ENCODE measurements around the gene TRIM63. TPM values are rescaled to one million over a fixed set of nuclear protein-coding genes. Genes with fewer than 3 reads are reported as not detected.

Gene TRIM63
- total and polyA plus RNA-seq, 2 donors (not counting 3 experiments of a cell fraction or from before 2014, with no cell fraction given), result not detected

DNA sequence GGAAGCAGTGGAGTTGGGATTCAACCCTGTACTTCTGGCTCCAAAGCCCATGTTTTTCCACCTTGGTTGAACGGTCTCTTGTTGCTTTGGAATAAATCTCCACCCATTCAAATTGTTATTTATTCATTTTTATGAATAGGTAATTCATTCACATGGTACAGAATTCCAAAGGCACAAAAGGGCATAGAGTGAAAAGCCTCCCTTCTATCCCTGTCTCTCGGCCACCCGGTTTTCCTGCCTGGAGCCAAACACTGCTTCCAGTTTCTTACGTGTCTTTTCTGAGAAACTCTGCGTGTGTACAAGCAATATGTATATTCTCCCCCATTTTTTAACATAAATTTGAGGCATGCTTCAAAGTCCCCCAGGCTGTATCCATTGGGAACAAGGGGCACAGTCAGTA, 41.9 kb downstream of the TRIM63 start:
- no peaks in the 10 kb centered on the region for H3K36me3 ChIP-seq (ENCODE audit: control insufficient read depth in 2 of 2, extremely low read depth in 1 of 2, insufficient read depth in 2 of 2, low read length in 2 of 2)
- H2AFZ ChIP-seq (ENCODE audit: low read depth, low read length), result no peak overlapping the region
- ChIA-PET CTCF (no interaction called here), POLR2A (no interaction called here)
- no peaks in the 10 kb centered on the region for H3K79me2 ChIP-seq (ENCODE audit: control insufficient read depth, insufficient read depth, low read length)
- no peaks in the 10 kb centered on the region for H3K9me3 ChIP-seq (replicated peaks; ENCODE audit: control insufficient read depth, insufficient read depth, low read length)
- no peak overlapping the region for H3K4me2 ChIP-seq (ENCODE audit: insufficient read depth, low read length)
- intact Hi-C loops (cut with micrococcal nuclease) (no loop called here), dilution Hi-C loops (cut with MboI; ENCODE audit: extremely low pct_ligation_motif_present, low sequenced_read_pairs) (no loop called here)
- no peaks in the 10 kb centered on the region for H4K20me1 ChIP-seq (replicated peaks; ENCODE audit: control insufficient read depth, extremely low read depth, insufficient read depth, low read length)
- no peaks in the 10 kb centered on the region for H3K4me1 ChIP-seq (ENCODE audit: control insufficient read depth, extremely low read depth, insufficient read depth, low read length)
- no peak overlapping the region for H3K9ac ChIP-seq (replicated peaks; ENCODE audit: extremely low read depth, insufficient read depth, low read length)
- FAIRE-seq (no peak), DNase-seq (ENCODE audit: low read depth, low spot score) (no peak)
- H3K27me3 ChIP-seq (ENCODE audit: control insufficient read depth in 2 of 2, insufficient read depth in 2 of 2, low read length in 2 of 2), result peaks cover 0 to 4% of the 10 kb centered on the region in 2 experiments
- H3K9me1 ChIP-seq (replicated peaks; ENCODE audit: control insufficient read depth, extremely low read depth, insufficient read depth, low read length), result no peaks in the 10 kb centered on the region
- H3K4me3 ChIP-seq (replicated peaks in 1 of 3; ENCODE audit: insufficient read depth in 1 of 3, low read depth in 1 of 3, low read length in 3 of 3), result no peak overlapping the region
- H3K27ac ChIP-seq (ENCODE audit: insufficient read depth, low read depth, low read length), result no peak overlapping the region
- no TSS peak for BruUV-seq (replicated peaks)
- TF ChIP-seq EZH2 (IDR thresholded peaks at IDR 0.05; ENCODE audit: borderline replicate concordance, low read depth, low read length, severe bottlenecking) (no peak), JUN (IDR thresholded peaks at IDR 0.05; ENCODE audit: borderline replicate concordance, insufficient read depth, insufficient read length, low read depth) (no peak), CTCF (IDR thresholded peaks at IDR 0.05; ENCODE audit: extremely low read depth in 1 of 2, insufficient read depth in 1 of 2, low read depth in 1 of 2, low read length in 2 of 2) (no peak), FOS (IDR thresholded peaks at IDR 0.05; ENCODE audit: borderline replicate concordance, insufficient read depth, low read length) (no peak), GATA2 (IDR thresholded peaks at IDR 0.05; ENCODE audit: insufficient read depth, insufficient read length, low read depth, low read length) (no peak), MYC (IDR thresholded peaks at IDR 0.05; ENCODE audit: low read depth, low read length) (no peak), POLR2AphosphoS5 (IDR thresholded peaks at IDR 0.05; ENCODE audit: insufficient read depth, low read depth, low read length) (no peak), POLR2A (IDR thresholded peaks at IDR 0.05; ENCODE audit: low read depth, low read length) (no peak)
- TF ChIP-seq, protein P1, sequence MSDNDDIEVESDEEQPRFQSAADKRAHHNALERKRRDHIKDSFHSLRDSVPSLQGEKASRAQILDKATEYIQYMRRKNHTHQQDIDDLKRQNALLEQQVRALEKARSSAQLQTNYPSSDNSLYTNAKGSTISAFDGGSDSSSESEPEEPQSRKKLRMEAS (IDR thresholded peaks at IDR 0.05; ENCODE audit: insufficient read depth, insufficient read length), result no peak
